Dermis lymphatic vessel endothelial cell (primary cell): ENCODE data around the gene COL25A1. TPM values are rescaled to one million over a fixed set of nuclear protein-coding genes. Genes with fewer than 3 reads are reported as not detected.

Experiments used
- total RNA-seq: library from RNA; depleted of rRNA; stranded (reverse); fragments of >200 nt; gene quantifications from 2 replicates; pipeline ENCODE4 v1.2.1, GENCODE V29; 2014

COL25A1 gene
- total RNA-seq: under 0.01 and 0.26 TPM in 2 replicates

GRCh38 chr4:109302361-109303139 lies at the start of gene COL25A1:
Gene COL25A1 (minus strand): TSS chr4:109302658.

GRCh38 chr4:108762559-108763225 lies 539.8 kb downstream of the COL25A1 start, which contains the start of gene ETNPPL:
Gene ETNPPL (minus strand): TSS chr4:108763053. CDS start chr4:108762898, 155 bp downstream.

Other genes with a start within 250 kb of the COL25A1 start
- gene SEC24B, start 131.2 kb upstream of the COL25A1 start, total RNA-seq: 12.4 and 13.4 TPM in 2 replicates